Keratinocyte (primary cell): ENCODE measurements around the gene MELTF. TPM values are rescaled to one million over a fixed set of nuclear protein-coding genes. Genes with fewer than 3 reads are reported as not detected.

ENCODE experiments used
- DNase-seq: peaks from one replicate; pipeline ENCODE4 v3.0.0-alpha.2; 2011; ENCODE audit warnings: low read depth, missing footprints, low spot score
- FAIRE-seq: peaks from 2 replicates; lab custom pipeline; 2011; peaks lifted over from hg19 to GRCh38; lab: Jason Lieb, UNC
- H2AFZ ChIP-seq: 2 replicates; pipeline ENCODE4 v1.6.0; 2012; ENCODE audit warnings: low read length, control low read depth, inconsistent platforms; ENCODE audit not compliant: control insufficient read depth
- H3K27ac ChIP-seq: 2 replicates; pipeline ENCODE4 v1.5.1; 2011; ENCODE audit warnings: low read length; ENCODE audit not compliant: control insufficient read depth, insufficient read depth
- H3K27me3 ChIP-seq: 3 replicates; pipeline ENCODE4 v1.6.0; 2011; ENCODE audit warnings: low read length; ENCODE audit not compliant: control insufficient read depth, insufficient read depth; ENCODE audit errors: extremely low read depth
- H3K36me3 ChIP-seq, 2 experiments: 2 replicates in 1 of 2; 3 replicates in 1 of 2; pipeline ENCODE4 v1.5.1; 2011; ENCODE audit warnings: low read length in 2 of 2, mild to moderate bottlenecking in 1 of 2; ENCODE audit not compliant: control insufficient read depth in 2 of 2, insufficient read depth in 2 of 2; ENCODE audit errors: extremely low read depth in 1 of 2
- H3K4me1 ChIP-seq: 3 replicates; pipeline ENCODE4 v1.5.1; 2011; ENCODE audit warnings: low read length; ENCODE audit not compliant: control insufficient read depth, insufficient read depth; ENCODE audit errors: extremely low read depth
- H3K4me2 ChIP-seq: 3 replicates; pipeline ENCODE4 v1.6.0; 2011; ENCODE audit warnings: low read depth, low read length; ENCODE audit not compliant: control insufficient read depth, insufficient read depth; ENCODE audit errors: extremely low read depth
- H3K4me3 ChIP-seq, 3 experiments: fragments of 200-600 bp in 1 of 3; sonication (generic) in 1 of 3; 2 replicates in 2 of 3; 3 replicates in 1 of 3; pipeline ENCODE4 v1.5.1; 2011 to 2016; ENCODE audit warnings: low read length in 3 of 3, mild to moderate bottlenecking in 3 of 3, control low read depth in 2 of 3, inconsistent platforms in 1 of 3, low read depth in 1 of 3, mixed read lengths in 1 of 3, mixed run types in 1 of 3, moderate library complexity in 1 of 3; ENCODE audit not compliant: control insufficient read depth in 2 of 3, insufficient read depth in 2 of 3; ENCODE audit errors: extremely low read depth in 1 of 3
- H3K79me2 ChIP-seq: 2 replicates; pipeline ENCODE4 v1.6.0; 2012; ENCODE audit warnings: low read length; ENCODE audit not compliant: control insufficient read depth, insufficient read depth
- H3K9ac ChIP-seq: 3 replicates; pipeline ENCODE4 v1.6.0; 2011; ENCODE audit warnings: low read length; ENCODE audit not compliant: control insufficient read depth, insufficient read depth; ENCODE audit errors: extremely low read depth
- H3K9me1 ChIP-seq: 3 replicates; pipeline ENCODE4 v1.6.0; 2011; ENCODE audit warnings: low read length; ENCODE audit not compliant: control insufficient read depth, insufficient read depth; ENCODE audit errors: extremely low read depth
- H3K9me3 ChIP-seq: 2 replicates; pipeline ENCODE4 v1.5.1; 2012; ENCODE audit warnings: low read depth, low read length; ENCODE audit not compliant: control insufficient read depth
- H4K20me1 ChIP-seq: 3 replicates; pipeline ENCODE4 v1.6.0; 2011; ENCODE audit warnings: low read length; ENCODE audit not compliant: control insufficient read depth, insufficient read depth; ENCODE audit errors: extremely low read depth
- CTCF ChIP-seq, 3 experiments: IDR thresholded peaks in 1 of 3; conservative IDR thresholded peaks in 1 of 3; optimal IDR thresholded peaks in 1 of 3; 2 replicates in 2 of 3; 3 replicates in 1 of 3; pipeline versions ENCODE3 to v1.5.1; 2011; ENCODE audit warnings: low read length in 3 of 3, mild to moderate bottlenecking in 3 of 3, moderate library complexity in 2 of 3, control low read depth in 1 of 3, inconsistent platforms in 1 of 3; ENCODE audit not compliant: insufficient read depth in 2 of 3; ENCODE audit errors: extremely low read depth in 1 of 3
- EZH2 ChIP-seq: IDR thresholded peaks from one replicate; pipeline ENCODE4 v1.6.1; 2012; ENCODE audit warnings: inconsistent platforms, mild to moderate bottlenecking, low read length, moderate library complexity
- dilution Hi-C: fragments of 300-500 bp; cut with MboI; formaldehyde crosslinking; loops from one replicate; pipeline ENCODE4 v1.7.0; 2020; ENCODE audit warnings: low sequenced_read_pairs; ENCODE audit not compliant: extremely low pct_ligation_motif_present
- polyA plus RNA-seq, 5 experiments: library from polyadenylated mRNA; depleted of rRNA in 3 of 5; stranded (reverse) in 3 of 5; stranded (forward) in 1 of 5; unstranded in 1 of 5; fragments of >200 nt; gene quantifications; 1 replicate in 1 of 5; 2 replicates in 3 of 5; 3 replicates in 1 of 5; pipeline versions ENCODE4 v1.2.1 to v1.2.3, GENCODE V29; 2011 to 2012; ENCODE audit warnings: missing spikeins in 2 of 5, low read depth in 1 of 5, low replicate concordance in 1 of 5

Gene MELTF
- polyA plus RNA-seq, 1 donor (not counting 4 experiments of a cell fraction or from before 2014, with no cell fraction given), result 6.0 TPM

- no peak overlapping the region for H3K27ac ChIP-seq
- H3K9ac ChIP-seq, result no peak overlapping the region
- no peaks in the 10 kb centered on the region for H3K9me3 ChIP-seq
- H2AFZ ChIP-seq, result no peak overlapping the region
- H3K9me1 ChIP-seq, result no peaks in the 10 kb centered on the region
- no peak overlapping the region for H3K4me2 ChIP-seq
- peaks cover 3% of the 10 kb centered on the region for H3K27me3 ChIP-seq
- H3K4me1 ChIP-seq, result peaks cover 16% of the 10 kb centered on the region
- no peak overlapping the region for H3K4me3 ChIP-seq
- no peaks in the 10 kb centered on the region for H3K36me3 ChIP-seq
- no peaks in the 10 kb centered on the region for H4K20me1 ChIP-seq
- no peak for TF ChIP-seq EZH2
- TF ChIP-seq CTCF (optimal IDR thresholded peaks at IDR 0.05 in 1 of 3, IDR thresholded peaks at IDR 0.05 in 1 of 3, conservative IDR thresholded peaks at IDR 0.05 in 1 of 3; ENCODE audit: extremely low read depth in 1 of 3, insufficient read depth in 2 of 3, low read length in 3 of 3), result no peak
- FAIRE-seq (no peak), DNase-seq (no peak)
- H3K79me2 ChIP-seq, result no peaks in the 10 kb centered on the region
- dilution Hi-C loops, result no loop called here
Observed at GRCh38 chr3:196992461-196993065, 37.1 kb downstream of the MELTF start.

- dilution Hi-C loops, result no loop called here
Observed at GRCh38 chr3:196991581-196992460, 37.8 kb downstream of the MELTF start.

More at GRCh38 chr3:196991581-196992460, 37.8 kb downstream of the MELTF start:
- Histone ChIP-seq H3K9ac (no peak overlapping the region), H3K27ac (no peak overlapping the region), H3K27me3 (peaks cover 3% of the 10 kb centered on the region), H3K4me3 (no peak overlapping the region), H2AFZ (no peak overlapping the region), H3K9me1 (no peaks in the 10 kb centered on the region), H3K79me2 (no peaks in the 10 kb centered on the region), H3K4me1 (peaks cover 9% of the 10 kb centered on the region), H4K20me1 (no peaks in the 10 kb centered on the region), H3K36me3 (no peaks in the 10 kb centered on the region), H3K9me3 (no peaks in the 10 kb centered on the region), H3K4me2 (no peak overlapping the region)
- TF ChIP-seq EZH2 (no peak), CTCF (optimal IDR thresholded peaks at IDR 0.05 in 1 of 3, IDR thresholded peaks at IDR 0.05 in 1 of 3, conservative IDR thresholded peaks at IDR 0.05 in 1 of 3; ENCODE audit: extremely low read depth in 1 of 3, insufficient read depth in 2 of 3, low read length in 3 of 3) (no peak)
- DNase-seq (no peak), FAIRE-seq (no peak)
